ENCODE results near the gene THSD8.

The THSD8 gene

GRCh38 chr19:12796146-12797071 is 5.5 kb upstream of the THSD8 start (continued):
- TF ChIP-seq, protein P1, sequence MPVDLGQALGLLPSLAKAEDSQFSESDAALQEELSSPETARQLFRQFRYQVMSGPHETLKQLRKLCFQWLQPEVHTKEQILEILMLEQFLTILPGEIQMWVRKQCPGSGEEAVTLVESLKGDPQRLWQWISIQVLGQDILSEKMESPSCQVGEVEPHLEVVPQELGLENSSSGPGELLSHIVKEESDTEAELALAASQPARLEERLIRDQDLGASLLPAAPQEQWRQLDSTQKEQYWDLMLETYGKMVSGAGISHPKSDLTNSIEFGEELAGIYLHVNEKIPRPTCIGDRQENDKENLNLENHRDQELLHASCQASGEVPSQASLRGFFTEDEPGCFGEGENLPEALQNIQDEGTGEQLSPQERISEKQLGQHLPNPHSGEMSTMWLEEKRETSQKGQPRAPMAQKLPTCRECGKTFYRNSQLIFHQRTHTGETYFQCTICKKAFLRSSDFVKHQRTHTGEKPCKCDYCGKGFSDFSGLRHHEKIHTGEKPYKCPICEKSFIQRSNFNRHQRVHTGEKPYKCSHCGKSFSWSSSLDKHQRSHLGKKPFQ (tag by site-specific recombination; IDR thresholded peaks at IDR 0.05), result peak; percentile 81
- TF ChIP-seq, protein P2, sequence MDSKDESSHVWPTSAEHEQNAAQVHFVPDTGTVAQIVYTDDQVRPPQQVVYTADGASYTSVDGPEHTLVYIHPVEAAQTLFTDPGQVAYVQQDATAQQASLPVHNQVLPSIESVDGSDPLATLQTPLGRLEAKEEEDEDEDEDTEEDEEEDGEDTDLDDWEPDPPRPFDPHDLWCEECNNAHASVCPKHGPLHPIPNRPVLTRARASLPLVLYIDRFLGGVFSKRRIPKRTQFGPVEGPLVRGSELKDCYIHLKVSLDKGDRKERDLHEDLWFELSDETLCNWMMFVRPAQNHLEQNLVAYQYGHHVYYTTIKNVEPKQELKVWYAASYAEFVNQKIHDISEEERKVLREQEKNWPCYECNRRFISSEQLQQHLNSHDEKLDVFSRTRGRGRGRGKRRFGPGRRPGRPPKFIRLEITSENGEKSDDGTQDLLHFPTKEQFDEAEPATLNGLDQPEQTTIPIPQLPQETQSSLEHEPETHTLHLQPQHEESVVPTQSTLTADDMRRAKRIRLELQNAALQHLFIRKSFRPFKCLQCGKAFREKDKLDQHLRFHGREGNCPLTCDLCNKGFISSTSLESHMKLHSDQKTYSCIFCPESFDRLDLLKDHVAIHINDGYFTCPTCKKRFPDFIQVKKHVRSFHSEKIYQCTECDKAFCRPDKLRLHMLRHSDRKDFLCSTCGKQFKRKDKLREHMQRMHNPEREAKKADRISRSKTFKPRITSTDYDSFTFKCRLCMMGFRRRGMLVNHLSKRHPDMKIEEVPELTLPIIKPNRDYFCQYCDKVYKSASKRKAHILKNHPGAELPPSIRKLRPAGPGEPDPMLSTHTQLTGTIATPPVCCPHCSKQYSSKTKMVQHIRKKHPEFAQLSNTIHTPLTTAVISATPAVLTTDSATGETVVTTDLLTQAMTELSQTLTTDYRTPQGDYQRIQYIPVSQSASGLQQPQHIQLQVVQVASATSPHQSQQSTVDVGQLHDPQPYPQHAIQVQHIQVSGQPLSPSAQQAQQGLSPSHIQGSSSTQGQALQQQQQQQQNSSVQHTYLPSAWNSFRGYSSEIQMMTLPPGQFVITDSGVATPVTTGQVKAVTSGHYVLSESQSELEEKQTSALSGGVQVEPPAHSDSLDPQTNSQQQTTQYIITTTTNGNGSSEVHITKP (tag by site-specific recombination; IDR thresholded peaks at IDR 0.05), result peak; percentile 48
- TF ChIP-seq ZNF707 (tag by site-specific recombination; IDR thresholded peaks at IDR 0.05), result no peak
- 0 out of 2 replicates have a peak, but pooled peaks have one; percentile 29 for TF ChIP-seq ZNF629 (tag by site-specific recombination; IDR thresholded peaks at IDR 0.05)
- TF ChIP-seq, protein P3, sequence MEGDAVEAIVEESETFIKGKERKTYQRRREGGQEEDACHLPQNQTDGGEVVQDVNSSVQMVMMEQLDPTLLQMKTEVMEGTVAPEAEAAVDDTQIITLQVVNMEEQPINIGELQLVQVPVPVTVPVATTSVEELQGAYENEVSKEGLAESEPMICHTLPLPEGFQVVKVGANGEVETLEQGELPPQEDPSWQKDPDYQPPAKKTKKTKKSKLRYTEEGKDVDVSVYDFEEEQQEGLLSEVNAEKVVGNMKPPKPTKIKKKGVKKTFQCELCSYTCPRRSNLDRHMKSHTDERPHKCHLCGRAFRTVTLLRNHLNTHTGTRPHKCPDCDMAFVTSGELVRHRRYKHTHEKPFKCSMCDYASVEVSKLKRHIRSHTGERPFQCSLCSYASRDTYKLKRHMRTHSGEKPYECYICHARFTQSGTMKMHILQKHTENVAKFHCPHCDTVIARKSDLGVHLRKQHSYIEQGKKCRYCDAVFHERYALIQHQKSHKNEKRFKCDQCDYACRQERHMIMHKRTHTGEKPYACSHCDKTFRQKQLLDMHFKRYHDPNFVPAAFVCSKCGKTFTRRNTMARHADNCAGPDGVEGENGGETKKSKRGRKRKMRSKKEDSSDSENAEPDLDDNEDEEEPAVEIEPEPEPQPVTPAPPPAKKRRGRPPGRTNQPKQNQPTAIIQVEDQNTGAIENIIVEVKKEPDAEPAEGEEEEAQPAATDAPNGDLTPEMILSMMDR (tag by site-specific recombination; IDR thresholded peaks at IDR 0.05), result peak; percentile 97
- TF ChIP-seq ZNF654 (tag by site-specific recombination; IDR thresholded peaks at IDR 0.05; ENCODE audit: low read depth), result peak; percentile 100
- TF ChIP-seq ZNF600 (tag by site-specific recombination; IDR thresholded peaks at IDR 0.05), result peak; percentile 86
- peak; percentile 66; the same call in 1 of the 2 replicates for TF ChIP-seq ZNF2 (tag by site-specific recombination; IDR thresholded peaks at IDR 0.05)
- TF ChIP-seq ZFP69B (tag by site-specific recombination; IDR thresholded peaks at IDR 0.05), result 0 out of 2 replicates have a peak, but pooled peaks have one; percentile 28
- peak; percentile 46; the same call in 1 of the 2 replicates for TF ChIP-seq SP7 (tag by site-specific recombination; IDR thresholded peaks at IDR 0.05)
- TF ChIP-seq, protein P4, sequence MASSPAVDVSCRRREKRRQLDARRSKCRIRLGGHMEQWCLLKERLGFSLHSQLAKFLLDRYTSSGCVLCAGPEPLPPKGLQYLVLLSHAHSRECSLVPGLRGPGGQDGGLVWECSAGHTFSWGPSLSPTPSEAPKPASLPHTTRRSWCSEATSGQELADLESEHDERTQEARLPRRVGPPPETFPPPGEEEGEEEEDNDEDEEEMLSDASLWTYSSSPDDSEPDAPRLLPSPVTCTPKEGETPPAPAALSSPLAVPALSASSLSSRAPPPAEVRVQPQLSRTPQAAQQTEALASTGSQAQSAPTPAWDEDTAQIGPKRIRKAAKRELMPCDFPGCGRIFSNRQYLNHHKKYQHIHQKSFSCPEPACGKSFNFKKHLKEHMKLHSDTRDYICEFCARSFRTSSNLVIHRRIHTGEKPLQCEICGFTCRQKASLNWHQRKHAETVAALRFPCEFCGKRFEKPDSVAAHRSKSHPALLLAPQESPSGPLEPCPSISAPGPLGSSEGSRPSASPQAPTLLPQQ (tag by site-specific recombination; IDR thresholded peaks at IDR 0.05), result 0 out of 2 replicates have a peak, but pooled peaks have one; percentile 35
- TF ChIP-seq ZNF623 (tag by site-specific recombination; IDR thresholded peaks at IDR 0.05), result no peak
- no peak for TF ChIP-seq ZNF174 (tag by site-specific recombination; IDR thresholded peaks at IDR 0.05)
- TF ChIP-seq ZNF132 (tag by site-specific recombination; IDR thresholded peaks at IDR 0.05; ENCODE audit: borderline replicate concordance), result no peak
- peak; percentile 35; the same call in 1 of the 2 replicates for TF ChIP-seq ZBTB17 (tag by site-specific recombination; IDR thresholded peaks at IDR 0.05)
- TF ChIP-seq ZBTB8A (tag by site-specific recombination; IDR thresholded peaks at IDR 0.05), result 0 out of 2 replicates have a peak, but pooled peaks have one; percentile 18
- peak; percentile 80 for TF ChIP-seq PRDM4 (tag by site-specific recombination; IDR thresholded peaks at IDR 0.05)
- no peak for TF ChIP-seq GLI2 (tag by site-specific recombination; IDR thresholded peaks at IDR 0.05; ENCODE audit: borderline replicate concordance, low read depth)
- TF ChIP-seq ZBTB48 (tag by site-specific recombination; IDR thresholded peaks at IDR 0.05), result peak; percentile 87; the same call in 1 of the 2 replicates
- TF ChIP-seq, protein P5, sequence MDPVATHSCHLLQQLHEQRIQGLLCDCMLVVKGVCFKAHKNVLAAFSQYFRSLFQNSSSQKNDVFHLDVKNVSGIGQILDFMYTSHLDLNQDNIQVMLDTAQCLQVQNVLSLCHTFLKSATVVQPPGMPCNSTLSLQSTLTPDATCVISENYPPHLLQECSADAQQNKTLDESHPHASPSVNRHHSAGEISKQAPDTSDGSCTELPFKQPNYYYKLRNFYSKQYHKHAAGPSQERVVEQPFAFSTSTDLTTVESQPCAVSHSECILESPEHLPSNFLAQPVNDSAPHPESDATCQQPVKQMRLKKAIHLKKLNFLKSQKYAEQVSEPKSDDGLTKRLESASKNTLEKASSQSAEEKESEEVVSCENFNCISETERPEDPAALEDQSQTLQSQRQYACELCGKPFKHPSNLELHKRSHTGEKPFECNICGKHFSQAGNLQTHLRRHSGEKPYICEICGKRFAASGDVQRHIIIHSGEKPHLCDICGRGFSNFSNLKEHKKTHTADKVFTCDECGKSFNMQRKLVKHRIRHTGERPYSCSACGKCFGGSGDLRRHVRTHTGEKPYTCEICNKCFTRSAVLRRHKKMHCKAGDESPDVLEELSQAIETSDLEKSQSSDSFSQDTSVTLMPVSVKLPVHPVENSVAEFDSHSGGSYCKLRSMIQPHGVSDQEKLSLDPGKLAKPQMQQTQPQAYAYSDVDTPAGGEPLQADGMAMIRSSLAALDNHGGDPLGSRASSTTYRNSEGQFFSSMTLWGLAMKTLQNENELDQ (tag by site-specific recombination; IDR thresholded peaks at IDR 0.05; ENCODE audit: low read depth), result no peak
- peak; percentile 43; the same call in 1 of the 2 replicates for TF ChIP-seq IKZF3 (tag by site-specific recombination; IDR thresholded peaks at IDR 0.05)
